NCI-H2029 (cell line): ENCODE measurements around the gene ARHGAP10.
A peak's percentile ranks its signal among the peaks of the same experiment; 100 is the strongest.

Experiments used
- DNase-seq: peaks from one replicate; lab custom pipeline; 2025; lab: John Stamatoyannopoulos, UW

The ARHGAP10 gene

GRCh38 chr4:147825451-147826287, 93.8 kb downstream of the ARHGAP10 start:
- peak; percentile 10 for DNase-seq

DNA sequence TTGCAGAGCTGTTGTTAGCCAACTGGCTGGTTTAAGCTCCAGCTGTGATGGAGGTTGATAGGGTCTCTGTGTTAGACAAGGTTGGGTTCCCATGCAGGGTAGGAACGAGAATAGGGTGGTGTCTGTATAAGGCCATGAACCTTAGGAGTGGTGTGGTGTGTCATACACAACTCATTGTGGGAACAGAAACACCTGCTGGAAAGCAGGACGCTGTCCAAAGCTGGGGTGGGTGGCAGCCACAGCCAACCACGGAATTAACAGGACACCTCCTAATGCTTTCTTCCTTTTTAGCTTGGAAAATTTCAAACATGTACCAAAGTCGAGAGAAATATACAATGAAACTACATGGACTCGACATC, 94.4 kb downstream of the ARHGAP10 start:
- no peak for DNase-seq

- DNase-seq: no peak
These were observed 96.5 kb downstream of the ARHGAP10 start for GRCh38 chr4:147828331-147828905.

DNA sequence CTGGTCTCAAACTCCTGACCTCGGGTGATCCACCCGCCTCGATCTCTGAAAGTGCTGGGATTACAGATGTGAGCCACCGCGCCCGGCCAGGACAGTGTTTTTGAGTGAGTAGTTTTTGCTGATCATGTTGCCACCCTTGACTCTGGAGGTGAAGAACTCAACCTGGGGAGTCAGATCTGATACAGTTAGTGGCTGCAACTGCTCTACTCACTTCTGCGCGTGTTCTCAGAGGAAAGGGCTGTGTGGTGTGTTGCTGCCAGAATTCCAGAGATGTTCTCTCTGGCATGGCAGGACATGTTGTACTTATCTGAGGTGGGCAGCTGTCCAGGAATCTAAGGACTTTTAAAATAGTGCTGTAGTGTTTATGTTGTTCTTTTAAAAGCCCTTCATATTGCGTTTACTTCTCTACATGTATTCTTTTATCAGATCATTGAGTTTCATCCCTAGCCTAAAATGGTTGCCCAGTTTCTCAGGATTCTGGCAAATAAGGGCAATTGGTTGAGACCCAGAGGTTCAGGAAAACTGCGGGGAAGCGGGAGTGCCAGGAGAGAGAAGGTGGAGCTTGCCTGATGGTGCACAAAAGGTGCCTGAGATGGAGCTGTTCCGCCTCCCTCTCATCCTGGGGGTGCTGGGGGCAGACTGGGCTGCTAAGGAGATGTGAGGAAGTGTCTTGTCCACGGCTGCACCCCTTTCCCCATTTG, 97.7 kb downstream of the ARHGAP10 start:
- no peak for DNase-seq

- DNase-seq: no peak
These were observed 98.2 kb downstream of the ARHGAP10 start for GRCh38 chr4:147830102-147830463.

DNA sequence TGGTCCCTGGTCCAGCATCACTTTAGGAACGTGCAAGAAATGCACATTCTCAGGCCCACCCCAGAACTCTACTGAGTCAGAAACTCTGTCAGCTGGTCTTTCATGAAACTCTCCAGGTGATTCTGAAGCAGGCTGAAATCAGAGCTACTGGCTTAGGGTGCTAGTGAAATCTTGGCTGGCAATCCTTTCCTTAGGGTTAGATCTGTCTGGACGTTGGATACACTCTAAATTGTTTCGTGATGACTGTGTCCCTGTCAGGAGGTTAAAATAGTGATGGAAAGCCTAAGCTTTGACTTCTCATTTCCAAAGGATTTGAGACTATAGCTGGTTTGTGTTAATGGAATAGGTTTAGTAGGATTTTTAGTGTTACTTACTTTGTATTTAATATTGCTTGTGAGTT, 99.1 kb downstream of the ARHGAP10 start:
- DNase-seq: no peak

DNA sequence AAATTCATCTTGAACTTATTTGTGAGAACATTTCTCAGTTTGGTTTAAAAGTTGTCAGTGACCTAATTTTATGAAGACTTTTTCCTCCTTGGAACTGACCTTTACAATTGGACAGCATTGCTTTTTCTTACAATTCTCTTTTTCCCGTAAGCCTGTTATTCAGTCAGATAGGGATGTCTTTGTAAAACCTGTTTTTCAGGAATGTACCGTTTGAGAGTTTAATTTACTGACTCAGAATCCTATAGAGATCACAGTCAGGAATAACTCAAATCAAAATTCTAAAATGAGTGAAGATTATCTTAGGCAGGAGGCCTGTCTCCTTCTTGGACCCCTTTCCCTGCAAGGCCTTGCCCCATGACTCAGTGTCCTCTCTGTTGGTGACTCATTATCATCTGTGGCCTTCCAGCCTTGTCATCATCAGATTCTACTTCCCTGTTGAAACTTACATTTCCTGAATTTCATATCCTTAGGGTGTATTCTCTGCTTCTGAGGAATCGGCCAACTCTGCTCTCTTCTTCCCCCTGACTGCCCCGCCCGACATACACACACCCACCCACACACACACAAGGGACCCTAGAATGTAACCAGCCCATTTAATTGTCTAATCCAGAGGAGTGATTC, 99.8 kb downstream of the ARHGAP10 start:
- no peak for DNase-seq

DNA sequence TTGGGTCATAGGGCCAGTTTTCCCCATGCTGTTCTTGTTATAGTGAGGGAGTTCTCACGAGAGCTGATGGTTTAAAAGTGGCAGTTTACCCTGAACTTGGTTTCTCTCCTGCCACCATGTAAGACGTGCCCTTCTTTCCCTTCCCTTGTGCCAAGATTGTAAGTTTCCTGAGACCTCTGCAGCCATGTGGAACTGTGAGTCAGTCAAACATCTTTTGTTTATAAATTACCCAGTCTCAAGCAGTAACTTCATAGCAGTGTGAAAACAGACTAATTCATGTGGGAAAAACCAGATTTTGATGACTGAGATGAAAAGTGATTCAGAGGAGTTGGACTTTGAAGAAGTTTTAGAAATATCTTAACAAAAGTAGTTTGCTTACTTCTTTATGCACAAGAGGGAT, 101.4 kb downstream of the ARHGAP10 start:
- no peak for DNase-seq

DNA sequence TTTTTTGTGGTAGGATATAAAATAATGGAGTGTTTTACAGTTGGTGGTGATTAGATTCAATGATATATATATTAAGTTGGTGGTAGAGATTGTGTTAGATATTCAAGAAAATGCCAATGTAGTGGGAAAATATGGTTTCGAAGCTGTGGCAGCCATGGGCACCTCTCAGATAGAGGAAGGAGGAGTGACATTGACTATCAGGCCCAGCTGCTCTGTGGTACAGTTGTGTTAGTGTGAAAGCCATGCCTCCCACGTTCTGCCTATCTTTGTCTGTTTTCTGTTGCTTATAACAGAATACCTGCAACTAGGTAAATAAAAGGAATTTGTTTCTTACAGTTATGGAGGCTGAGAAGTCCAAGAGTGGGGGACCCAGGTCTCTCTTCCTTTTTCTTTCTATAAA, 101.9 kb downstream of the ARHGAP10 start:
- DNase-seq: no peak

DNA sequence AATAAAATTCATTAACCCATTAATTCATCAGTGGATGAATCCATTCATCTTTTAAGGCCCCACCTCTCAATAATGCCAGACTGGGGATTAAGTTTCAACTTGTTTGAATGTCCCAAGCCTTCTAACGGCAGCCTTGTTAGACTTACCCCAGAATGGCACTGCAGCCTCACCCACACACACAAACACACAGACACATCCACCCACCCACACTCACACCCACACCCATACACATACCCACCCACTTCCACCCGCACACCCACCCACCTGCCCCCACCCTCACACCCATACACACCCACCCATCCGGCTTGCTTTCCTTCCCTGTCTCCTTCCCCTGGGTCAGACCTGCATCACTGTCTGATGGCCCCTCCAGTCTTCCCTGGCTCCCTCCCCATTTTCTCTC, 102.6 kb downstream of the ARHGAP10 start:
- DNase-seq: no peak

GRCh38 chr4:147836807-147837206, 104.9 kb downstream of the ARHGAP10 start:
- no peak for DNase-seq

DNA sequence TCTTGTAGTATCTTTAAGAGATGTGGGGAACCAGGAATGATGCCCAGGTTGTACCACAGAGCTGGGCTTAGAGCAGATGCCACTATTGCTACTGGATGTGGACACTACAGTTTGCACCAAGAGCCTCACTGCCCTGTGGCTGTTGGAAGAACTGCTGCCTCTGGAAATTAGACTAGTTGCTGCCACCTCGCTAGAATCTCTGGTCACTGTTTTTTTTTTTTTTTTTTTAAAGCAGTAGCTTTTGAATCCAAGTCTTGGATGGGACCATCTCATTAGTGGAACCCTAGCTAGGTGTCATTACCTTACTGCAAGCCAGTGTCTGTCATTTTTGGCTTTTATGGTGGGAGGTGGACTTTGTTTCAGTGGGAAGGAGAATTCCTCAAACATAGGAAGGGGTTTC, 105.5 kb downstream of the ARHGAP10 start:
- DNase-seq: no peak

GRCh38 chr4:147837854-147838253, 106.0 kb downstream of the ARHGAP10 start:
- no peak for DNase-seq

DNA sequence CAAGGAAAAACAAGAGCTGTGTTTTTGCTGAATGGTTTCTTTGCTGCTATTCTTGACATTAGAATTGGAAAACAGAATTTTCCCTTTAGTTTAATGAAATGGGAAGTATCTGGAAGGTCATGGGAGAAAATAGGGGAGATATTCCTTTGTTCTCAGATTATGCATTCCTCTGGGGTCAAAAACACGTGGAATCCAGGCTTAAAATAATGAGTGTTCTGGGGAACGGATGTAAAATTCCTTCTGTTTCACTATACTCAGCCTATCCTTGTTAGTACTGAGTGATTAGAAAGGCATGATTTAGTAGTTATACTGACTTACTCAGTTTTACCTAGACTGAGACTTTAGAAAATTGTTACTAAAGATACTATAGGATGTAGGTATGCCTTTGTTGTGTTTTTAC, 107.3 kb downstream of the ARHGAP10 start:
- no peak for DNase-seq

DNA sequence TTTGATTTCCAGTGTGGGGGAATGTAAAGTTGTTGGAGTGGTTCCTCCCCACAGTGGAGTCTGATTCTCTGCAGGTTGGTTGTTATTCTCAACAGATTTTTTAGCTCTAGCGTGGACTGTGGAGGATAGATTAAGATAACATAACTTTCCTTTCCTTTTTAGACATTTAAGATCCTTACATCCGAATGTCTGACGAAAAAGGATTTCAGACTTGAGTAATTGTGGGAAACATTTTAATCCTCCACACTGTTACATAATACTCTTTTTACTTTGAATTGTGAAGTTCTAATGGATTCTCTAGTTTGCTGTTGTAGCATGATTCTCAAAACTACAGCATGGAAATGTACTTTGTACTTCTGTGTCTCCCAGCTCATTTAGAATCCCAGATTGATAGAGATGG, 107.8 kb downstream of the ARHGAP10 start:
- no peak for DNase-seq

GRCh38 chr4:147840838-147841738, 109.2 kb downstream of the ARHGAP10 start:
- DNase-seq: no peak

DNA sequence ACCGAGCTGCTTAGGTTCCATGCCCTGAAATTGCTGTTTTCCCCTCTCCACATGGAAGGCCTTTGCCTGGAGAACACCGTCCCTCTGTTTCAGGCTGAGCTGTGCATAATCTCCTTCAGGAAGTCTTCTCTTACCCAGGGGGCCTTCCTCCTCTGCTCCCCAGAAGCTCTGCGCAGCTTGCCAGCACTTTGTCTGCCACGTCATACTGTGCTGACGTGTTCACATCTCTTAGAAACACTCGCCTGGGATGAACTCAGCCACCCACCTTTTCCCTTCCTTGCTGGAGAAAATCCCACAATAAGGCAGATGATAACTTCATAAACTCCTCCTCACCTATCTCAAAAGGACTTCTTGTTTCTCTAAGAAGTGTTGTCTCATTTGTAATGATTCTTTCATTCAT, 110.7 kb downstream of the ARHGAP10 start:
- no peak for DNase-seq

DNA sequence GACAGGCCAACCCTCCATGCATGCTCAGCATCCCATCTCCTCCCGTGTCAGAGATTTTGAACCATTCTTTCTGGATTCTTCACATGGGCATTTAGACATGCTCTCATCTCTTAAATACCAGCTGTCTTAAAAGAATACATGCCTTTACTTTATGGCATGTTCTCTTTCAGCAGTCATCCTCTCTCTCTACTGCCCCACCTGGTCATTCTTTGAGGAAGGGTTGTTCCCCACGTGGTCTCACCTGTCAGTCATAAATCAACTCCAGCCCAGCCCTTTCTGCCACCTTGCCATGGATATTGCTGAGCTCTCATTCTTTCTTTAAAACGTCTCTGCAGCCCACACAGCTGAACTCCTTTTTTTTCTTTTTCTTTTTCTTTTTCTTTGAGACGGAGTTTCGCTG, 111.3 kb downstream of the ARHGAP10 start:
- no peak for DNase-seq

- DNase-seq: no peak
These were observed 112.9 kb downstream of the ARHGAP10 start for GRCh38 chr4:147844781-147845180.

DNA sequence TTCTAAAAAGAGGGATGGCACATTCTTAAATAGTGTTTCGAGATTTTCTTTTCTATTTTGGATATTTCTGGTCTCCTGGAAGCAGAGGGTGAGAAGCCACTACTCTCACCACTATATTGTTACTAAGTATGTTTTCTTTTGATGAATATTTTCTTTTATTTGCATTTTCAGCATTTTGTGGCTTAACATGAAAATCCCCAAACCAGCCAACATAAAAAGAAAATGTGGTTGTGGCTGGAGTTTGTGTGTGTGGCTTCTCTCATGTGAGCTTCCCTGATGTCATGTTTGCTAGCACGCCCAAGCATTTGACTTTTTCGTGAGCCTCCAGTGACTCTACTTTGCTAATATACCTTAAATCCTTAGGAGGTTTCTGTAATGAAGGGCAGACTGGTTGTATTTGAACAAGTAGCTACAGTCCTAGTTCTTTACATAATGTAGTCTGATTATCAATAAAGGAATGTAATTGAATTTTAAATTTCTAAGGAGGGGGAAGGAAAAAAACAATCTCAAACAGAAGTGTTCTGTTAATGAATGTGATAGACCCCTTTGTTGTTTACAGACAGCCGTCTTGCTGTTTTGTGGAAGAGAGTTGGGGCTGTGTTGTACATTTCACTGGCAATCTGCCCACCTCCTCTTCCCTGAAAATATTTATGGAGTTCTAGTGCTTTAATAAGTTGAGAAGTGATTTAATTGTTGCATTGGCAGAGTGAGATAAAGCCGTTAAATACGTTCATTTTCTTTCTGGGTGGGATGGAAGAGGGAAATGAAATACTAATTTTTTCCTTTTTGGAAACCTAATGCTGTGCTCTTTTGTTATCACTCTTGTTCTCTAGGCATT, 114.6 kb downstream of the ARHGAP10 start:
- DNase-seq: no peak
